IMR-90 (cell line): ENCODE results near the gene WNT6. TPM values are rescaled to one million over a fixed set of nuclear protein-coding genes. Genes with fewer than 3 reads are reported as not detected.

Experiments
- ATAC-seq: fragments of 200-7000 bp; cut with Tn5 transposase; 2 replicates; pipeline ENCODE4 v1.9.1; 2020; ENCODE audit warnings: low read depth, mild to moderate bottlenecking, moderate library complexity
- BruUV-seq: library from RNA; stranded (reverse); fragments of 400-500 nt; replicated peaks from 2 replicates; lab custom pipeline; 2021; lab: Mats Ljungman, UMichigan
- CTCF ChIA-PET: fragments of 300-600 bp; formaldehyde crosslinking; extraction: SDS; loops from one replicate; lab custom pipeline; 2021; ENCODE audit warnings: antibody characterized with exemption; lab: Yijun Ruan, JAX
- POLR2A ChIA-PET: fragments of 300-600 bp; sonication (Branson Sonifier 250); formaldehyde crosslinking; loops from one replicate; lab custom pipeline; 2022; ENCODE audit warnings: antibody characterized with exemption; ENCODE audit not compliant: unreplicated experiment; lab: Charles Lee
- DNase-seq: peaks from one replicate; pipeline ENCODE4 v3.0.0; 2013
- H2AFZ ChIP-seq: replicated peaks from 2 replicates; pipeline ENCODE3; 2013; ENCODE audit warnings: low read length, mild to moderate bottlenecking; ENCODE audit not compliant: poor library complexity
- H2AK5ac ChIP-seq: 2 replicates; pipeline ENCODE4 v1.6.1; 2013; ENCODE audit warnings: low read depth, low read length, inconsistent platforms
- H2AK9ac ChIP-seq: replicated peaks from 2 replicates; pipeline ENCODE3; 2013; ENCODE audit warnings: mild to moderate bottlenecking, low read depth, low read length, moderate library complexity; ENCODE audit not compliant: poor library complexity
- H2BK120ac ChIP-seq: 2 replicates; pipeline ENCODE4 v1.6.1; 2013; ENCODE audit warnings: low read depth, low read length, inconsistent platforms
- H2BK15ac ChIP-seq: 3 replicates; pipeline ENCODE4 v1.6.1; 2013; ENCODE audit warnings: low read depth, low read length, inconsistent platforms
- H2BK20ac ChIP-seq: 2 replicates; pipeline ENCODE4 v1.6.1; 2013; ENCODE audit warnings: low read depth, mild to moderate bottlenecking, inconsistent platforms, low read length, moderate library complexity
- H2BK5ac ChIP-seq: 2 replicates; pipeline ENCODE4 v1.6.1; 2013; ENCODE audit warnings: mild to moderate bottlenecking, low read depth, low read length, inconsistent platforms; ENCODE audit not compliant: poor library complexity, severe bottlenecking
- H3K14ac ChIP-seq: replicated peaks from 2 replicates; pipeline ENCODE4 v1.6.1; 2013; ENCODE audit warnings: low read depth, low read length, inconsistent platforms
- H3K18ac ChIP-seq: 2 replicates; pipeline ENCODE4 v1.6.1; 2013; ENCODE audit warnings: low read depth, low read length, control low read depth
- H3K23ac ChIP-seq: 2 replicates; pipeline ENCODE4 v1.6.1; 2013; ENCODE audit warnings: low read depth, low read length, inconsistent platforms
- H3K27ac ChIP-seq: 2 replicates; pipeline ENCODE4 v1.5.1; 2013; ENCODE audit warnings: mild to moderate bottlenecking, control low read depth, low read length; ENCODE audit not compliant: insufficient read depth
- H3K27me3 ChIP-seq: 2 replicates; pipeline ENCODE4 v1.6.1; 2013; ENCODE audit warnings: low read length; ENCODE audit not compliant: control insufficient read depth, insufficient read depth
- H3K36me3 ChIP-seq: 2 replicates; pipeline ENCODE4 v1.6.1; 2013; ENCODE audit warnings: low read length, mixed read lengths; ENCODE audit not compliant: control insufficient read depth, insufficient read depth
- H3K4ac ChIP-seq: 2 replicates; pipeline ENCODE4 v1.6.1; 2013; ENCODE audit warnings: low read depth, low read length, inconsistent platforms
- H3K4me1 ChIP-seq: 2 replicates; pipeline ENCODE4 v1.6.1; 2013; ENCODE audit warnings: low read length, mixed read lengths; ENCODE audit not compliant: control insufficient read depth, insufficient read depth
- H3K4me2 ChIP-seq: 2 replicates; pipeline ENCODE4 v1.6.1; 2013; ENCODE audit warnings: low read depth, mild to moderate bottlenecking, control low read depth, low read length, moderate library complexity
- H3K4me3 ChIP-seq: 2 replicates; pipeline ENCODE4 v1.5.1; 2013; ENCODE audit warnings: low read depth, mild to moderate bottlenecking, control low read depth, low read length, moderate library complexity; ENCODE audit not compliant: insufficient read depth
- H3K56ac ChIP-seq: 2 replicates; pipeline ENCODE4 v1.6.1; 2013; ENCODE audit warnings: low read length, inconsistent platforms; ENCODE audit not compliant: insufficient read depth; ENCODE audit errors: extremely low read depth
- H3K79me1 ChIP-seq, 2 experiments: 2 replicates each; pipeline ENCODE4 v1.6.1; 2013; ENCODE audit warnings: low read length in 2 of 2, inconsistent platforms in 1 of 2, low read depth in 1 of 2
- H3K9ac ChIP-seq: 2 replicates; pipeline ENCODE4 v1.6.1; 2013; ENCODE audit warnings: low read depth, low read length, control low read depth
- H3K9me1 ChIP-seq: 2 replicates; pipeline ENCODE4 v1.6.1; 2013; ENCODE audit warnings: low read length, inconsistent platforms; ENCODE audit not compliant: insufficient read depth
- H3K9me3 ChIP-seq: 2 replicates; pipeline ENCODE4 v1.6.1; 2013; ENCODE audit warnings: low read length; ENCODE audit not compliant: control insufficient read depth, insufficient read depth
- H4K20me1 ChIP-seq: 2 replicates; pipeline ENCODE4 v1.6.1; 2013; ENCODE audit warnings: low read length, inconsistent platforms; ENCODE audit not compliant: insufficient read depth
- H4K5ac ChIP-seq: 2 replicates; pipeline ENCODE4 v1.6.1; 2013; ENCODE audit warnings: mild to moderate bottlenecking, low read depth, low read length, control low read depth
- H4K8ac ChIP-seq, 2 experiments: 2 replicates each; pipeline ENCODE4 v1.6.1; 2013; ENCODE audit warnings: low read depth in 2 of 2, low read length in 2 of 2, control low read depth in 1 of 2, inconsistent platforms in 1 of 2
- H4K91ac ChIP-seq: 2 replicates; pipeline ENCODE4 v1.6.1; 2013; ENCODE audit warnings: low read depth, low read length, inconsistent platforms; ENCODE audit not compliant: insufficient read depth
- CEBPB ChIP-seq: IDR thresholded peaks from 2 replicates; pipeline ENCODE4 v1.6.1; 2012; ENCODE audit warnings: low read depth, low read length, improper control_type of control experiment
- CHD1 ChIP-seq: IDR thresholded peaks from 2 replicates; pipeline ENCODE4 v1.6.1; 2012; ENCODE audit warnings: low read depth, low read length, improper control_type of control experiment
- CTCF ChIP-seq: conservative IDR thresholded peaks from 2 replicates; pipeline ENCODE4 v1.5.1; 2012; ENCODE audit warnings: mild to moderate bottlenecking, low read depth, low read length, improper control_type of control experiment
- ELK1 ChIP-seq: fragments of 150-350 bp; IDR thresholded peaks from 2 replicates; pipeline ENCODE4 v1.6.1; 2016; ENCODE audit warnings: low read depth, mild to moderate bottlenecking, low read length, moderate library complexity, borderline replicate concordance
- FOS ChIP-seq: fragments of 150-350 bp; IDR thresholded peaks from 2 replicates; pipeline ENCODE4 v1.6.1; 2016; ENCODE audit warnings: low read depth, low read length
- MAFK ChIP-seq: IDR thresholded peaks from 2 replicates; pipeline ENCODE4 v1.6.1; 2012; ENCODE audit warnings: low read depth, low read length, improper control_type of control experiment
- MAZ ChIP-seq: IDR thresholded peaks from 2 replicates; pipeline ENCODE4 v1.6.1; 2012; ENCODE audit warnings: low read depth, mild to moderate bottlenecking, low read length, improper control_type of control experiment, moderate library complexity, borderline replicate concordance
- MXI1 ChIP-seq: IDR thresholded peaks from 2 replicates; pipeline ENCODE4 v1.6.1; 2012; ENCODE audit warnings: low read depth, mild to moderate bottlenecking, low read length, moderate library complexity, borderline replicate concordance
- NFE2L2 ChIP-seq: fragments of 150-350 bp; IDR thresholded peaks from 2 replicates; pipeline ENCODE4 v1.6.1; 2016; ENCODE audit warnings: low read depth, mild to moderate bottlenecking, low read length
- RCOR1 ChIP-seq: IDR thresholded peaks from 2 replicates; pipeline ENCODE4 v1.6.1; 2012; ENCODE audit warnings: mild to moderate bottlenecking, low read length, improper control_type of control experiment; ENCODE audit not compliant: insufficient replicate concordance
- RFX5 ChIP-seq: IDR thresholded peaks from 2 replicates; pipeline ENCODE4 v1.8.0; 2012; ENCODE audit warnings: low read depth, mild to moderate bottlenecking, low read length, moderate library complexity
- SMC3 ChIP-seq: fragments of 150-350 bp; IDR thresholded peaks from 2 replicates; pipeline ENCODE4 v1.6.1; 2016; ENCODE audit warnings: low read depth, mild to moderate bottlenecking, antibody characterized with exemption, low read length, moderate library complexity
- USF2 ChIP-seq: fragments of 150-350 bp; IDR thresholded peaks from 2 replicates; pipeline ENCODE4 v1.6.1; 2017; ENCODE audit warnings: mild to moderate bottlenecking, antibody characterized with exemption, low read length, low read depth
- WGBS, 2 experiments: methylation state at CpG; one replicate each; pipeline versions ENCODE4 v1.1.5 to v1.1.7; 2013; ENCODE audit warnings: missing lambda C conversion rate in 2 of 2; ENCODE audit not compliant: insufficient read length in 1 of 2; ENCODE audit errors: extremely low coverage in 2 of 2; 5-methylcytosine and 5-hydroxymethylcytosine counted together
- dilution Hi-C: fragments of 300-500 bp; cut with HindIII; formaldehyde crosslinking; loops from one replicate; pipeline ENCODE4 v1.14.3; 2018; ENCODE audit warnings: low sequenced_read_pairs; ENCODE audit not compliant: unreplicated experiment
- in situ Hi-C: fragments of 300-500 bp; cut with MboI; formaldehyde crosslinking; loops from 3 replicates; pipeline ENCODE4 v1.14.3; 2019; ENCODE audit warnings: low sequenced_read_pairs, inconsistent platforms, mixed read lengths
- intact Hi-C: fragments of 100-400 bp; cut with micrococcal nuclease; formaldehyde crosslinking; loops from 2 replicates; pipeline ENCODE4 v1.10.0; 2022
- polyA plus RNA-seq, 3 experiments: library from polyadenylated mRNA; depleted of rRNA; stranded (reverse); fragments of >200 nt; gene quantifications; 2 replicates each; pipeline ENCODE4 v1.2.3, GENCODE V29; 2012; ENCODE audit warnings: low replicate concordance in 1 of 3
- total RNA-seq: library from RNA; depleted of rRNA; stranded (reverse); fragments of >200 nt; gene quantifications from 2 replicates; pipeline ENCODE4 v1.2.3, GENCODE V29; 2012

The WNT6 gene
- total and polyA plus RNA-seq, 2 of the 4 experiments (the other 2 are of a cell fraction) = not detected

- Histone ChIP-seq H3K56ac (no peak overlapping the region), H4K91ac (no peak overlapping the region), H2AFZ (no peak overlapping the region), H3K18ac (no peak overlapping the region), H3K9me1 (no peaks in the 10 kb centered on the region), H2BK20ac (no peak overlapping the region), H2BK15ac (no peak overlapping the region), H3K4me3 (no peak overlapping the region), H3K27me3 (peaks cover 42% of the 10 kb centered on the region), H4K8ac (no peak overlapping the region), H3K4me2 (no peak overlapping the region), H3K79me1 (no peaks in the 10 kb centered on the region), H4K20me1 (no peaks in the 10 kb centered on the region), H3K27ac (no peak overlapping the region), H2BK5ac (no peak overlapping the region), H3K9ac (no peak overlapping the region), H3K23ac (no peak overlapping the region), H3K14ac (no peak overlapping the region), H3K4ac (no peak overlapping the region), H3K36me3 (no peaks in the 10 kb centered on the region), H3K9me3 (no peaks in the 10 kb centered on the region), H2AK5ac (no peak overlapping the region), H2AK9ac (no peak overlapping the region), H2BK120ac (no peak overlapping the region), H3K4me1 (no peaks in the 10 kb centered on the region), H4K5ac (no peak overlapping the region)
- in situ Hi-C loops (no loop called here), intact Hi-C loops (no loop called here), dilution Hi-C loops (no loop called here)
- BruUV-seq = no TSS peak
- POLR2A ChIA-PET = no interaction called here
- DNase-seq = no peak
- no peak for ATAC-seq
- 100% methylated on average over 3 of the region's 10 CpGs; no CpG with 5 or more reads in 1 of the 2 experiments for WGBS, 2 experiments
- CTCF ChIA-PET = no interaction called here
- TF ChIP-seq CHD1 = no peak
- no peak for TF ChIP-seq NFE2L2
- no peak for TF ChIP-seq MAZ
- TF ChIP-seq ELK1 = no peak
- no peak for TF ChIP-seq CTCF
- no peak for TF ChIP-seq MAFK
- no peak for TF ChIP-seq RFX5
- no peak for TF ChIP-seq MXI1
- no peak for TF ChIP-seq CEBPB
- no peak for TF ChIP-seq RCOR1
- TF ChIP-seq SMC3 = no peak
- no peak for TF ChIP-seq USF2
- TF ChIP-seq FOS = no peak
Observed at GRCh38 chr2:218826791-218827190, 32.8 kb upstream of the WNT6 start.
